ENCODE results near the gene ZBTB38. TPM values are rescaled to one million over a fixed set of nuclear protein-coding genes. Genes with fewer than 3 reads are reported as not detected.
A peak's percentile ranks its signal among the peaks of the same experiment; 100 is the strongest.

Gene ZBTB38
- total and polyA plus RNA-seq, 2 donors (not counting 3 experiments of a cell fraction or from before 2014, with no cell fraction given), result 31.1 to 85.2 TPM

DNA sequence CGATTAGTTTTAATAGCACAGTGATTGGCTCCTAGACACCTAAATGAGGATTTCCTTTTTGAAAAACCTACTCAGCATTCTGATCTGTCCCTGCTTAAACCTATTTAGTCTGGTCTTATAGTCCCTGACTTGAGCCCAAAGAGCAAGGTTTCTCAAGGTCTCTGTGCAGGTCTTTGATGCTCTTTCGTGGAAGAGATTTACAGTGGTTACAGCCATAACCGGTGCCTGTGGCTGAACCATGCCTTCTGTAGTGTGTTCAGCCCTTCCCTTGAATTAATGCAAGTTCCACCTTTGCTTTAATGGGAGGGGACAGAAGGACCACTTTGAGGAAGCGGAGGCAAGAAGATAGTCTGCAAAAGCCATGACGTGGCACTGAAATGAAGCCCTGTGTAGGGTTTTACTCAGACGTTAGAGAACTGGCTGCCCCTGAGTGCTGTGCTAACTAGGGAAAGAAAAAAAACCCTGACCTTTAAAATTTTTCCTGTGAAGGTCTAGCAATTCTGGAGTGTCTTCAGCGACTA lies 43.0 kb downstream of the ZBTB38 start:
- CTCF ChIA-PET, result interaction anchor here (0.8 to 4.5 kb wide), 14 partner anchors 9 to 100 kb away, joined by 3 to 37 read pairs (median 5); partner anchors contain the start of gene ZBTB38
- FAIRE-seq (no peak), DNase-seq (ENCODE audit: low read depth, low spot score) (peak; percentile 62)
- Histone ChIP-seq H3K4me1 (ENCODE audit: control insufficient read depth, extremely low read depth, insufficient read depth, low read length) (peaks cover 67% of the 10 kb centered on the region), H3K27me3 (ENCODE audit: control insufficient read depth in 2 of 2, insufficient read depth in 2 of 2, low read length in 2 of 2) (no peaks in the 10 kb centered on the region), H3K9ac (replicated peaks; ENCODE audit: extremely low read depth, insufficient read depth, low read length) (peak overlapping the region; percentile 71), H4K20me1 (replicated peaks; ENCODE audit: control insufficient read depth, extremely low read depth, insufficient read depth, low read length) (no peaks in the 10 kb centered on the region), H3K9me1 (replicated peaks; ENCODE audit: control insufficient read depth, extremely low read depth, insufficient read depth, low read length) (no peaks in the 10 kb centered on the region), H3K9me3 (replicated peaks; ENCODE audit: control insufficient read depth, insufficient read depth, low read length) (no peaks in the 10 kb centered on the region), H3K27ac (ENCODE audit: insufficient read depth, low read depth, low read length) (peak overlapping the region; percentile 90), H3K36me3 (ENCODE audit: control insufficient read depth in 2 of 2, extremely low read depth in 1 of 2, insufficient read depth in 2 of 2, low read length in 2 of 2) (peaks cover 12 to 19% of the 10 kb centered on the region in 2 experiments), H2AFZ (ENCODE audit: low read depth, low read length) (no peak overlapping the region), H3K79me2 (ENCODE audit: control insufficient read depth, insufficient read depth, low read length) (peaks cover 51% of the 10 kb centered on the region), H3K4me2 (ENCODE audit: insufficient read depth, low read length) (peak overlapping the region; percentile 70), H3K4me3 (replicated peaks in 1 of 3; ENCODE audit: insufficient read depth in 1 of 3, low read depth in 1 of 3, low read length in 3 of 3) (no peak overlapping the region)
- BruUV-seq (replicated peaks), result TSS peak; percentile 20
- TF ChIP-seq JUN (IDR thresholded peaks at IDR 0.05; ENCODE audit: borderline replicate concordance, insufficient read depth, insufficient read length, low read depth) (no peak), POLR2A (IDR thresholded peaks at IDR 0.05; ENCODE audit: low read depth, low read length) (no peak), MAX (IDR thresholded peaks at IDR 0.05; ENCODE audit: insufficient read depth, insufficient read length) (no peak), MYC (IDR thresholded peaks at IDR 0.05; ENCODE audit: low read depth, low read length) (no peak)
- intact Hi-C loops (cut with micrococcal nuclease), result loop anchor here (1.0 to 2.0 kb wide), 2 partner anchors 43 to 75 kb away; partner anchors contain the start of genes RASA2 and ZBTB38
- POLR2A ChIA-PET, result no interaction called here
- dilution Hi-C loops (cut with MboI; ENCODE audit: extremely low pct_ligation_motif_present, low sequenced_read_pairs), result no loop called here

DNA sequence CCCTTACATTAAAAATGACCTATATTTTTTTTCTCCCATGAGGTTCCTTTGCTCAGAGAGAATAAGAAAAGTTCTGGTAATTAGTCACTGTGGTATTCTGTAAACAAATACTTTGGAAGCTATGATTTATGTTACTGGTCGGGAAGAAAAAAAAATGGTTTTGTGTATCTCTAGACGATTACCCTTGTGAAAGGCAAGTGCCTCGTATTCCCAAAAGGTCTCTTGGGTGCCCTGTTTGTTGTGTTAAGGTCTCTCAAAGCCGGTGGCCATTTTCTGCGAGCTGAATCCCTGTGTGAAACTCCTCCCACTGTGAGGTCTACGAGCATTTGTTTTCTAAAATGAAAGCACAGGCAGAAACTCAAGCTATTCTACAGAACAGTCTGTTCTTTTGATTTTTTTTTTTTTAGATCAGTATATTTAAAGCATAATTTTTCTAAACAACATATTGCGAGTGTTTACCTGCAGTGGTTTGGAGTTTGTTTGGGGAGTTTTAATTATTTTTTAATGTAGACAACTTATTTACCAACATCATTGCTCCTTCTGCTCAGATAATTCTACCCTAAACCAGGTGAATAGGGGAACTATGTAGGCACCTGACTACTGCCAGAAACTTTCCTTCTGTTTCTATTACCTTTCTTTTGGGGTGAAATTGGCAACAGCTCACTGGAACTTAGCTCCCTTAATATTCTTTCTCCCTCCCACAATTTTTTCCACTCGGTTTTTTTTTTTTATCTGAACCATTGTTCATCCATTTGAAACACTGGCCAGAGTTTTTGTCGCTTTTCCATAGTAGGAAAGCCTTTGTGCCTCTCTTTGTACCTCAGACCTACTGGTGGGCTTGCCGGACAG lies 44.0 kb downstream of the ZBTB38 start:
- BruUV-seq (replicated peaks), result no TSS peak
- POLR2A ChIA-PET, result interaction anchor here (0.7 to 0.8 kb wide), 2 partner anchors 29 to 42 kb away, joined by 3 to 4 read pairs; no protein-coding TSS in a partner anchor
- TF ChIP-seq POLR2A (IDR thresholded peaks at IDR 0.05; ENCODE audit: low read depth, low read length) (peak; percentile 41), MAX (IDR thresholded peaks at IDR 0.05; ENCODE audit: insufficient read depth, insufficient read length) (no peak), POLR2AphosphoS5 (IDR thresholded peaks at IDR 0.05; ENCODE audit: insufficient read depth, low read depth, low read length) (no peak), EZH2 (IDR thresholded peaks at IDR 0.05; ENCODE audit: borderline replicate concordance, low read depth, low read length, severe bottlenecking) (no peak)
- TF ChIP-seq, protein P1, sequence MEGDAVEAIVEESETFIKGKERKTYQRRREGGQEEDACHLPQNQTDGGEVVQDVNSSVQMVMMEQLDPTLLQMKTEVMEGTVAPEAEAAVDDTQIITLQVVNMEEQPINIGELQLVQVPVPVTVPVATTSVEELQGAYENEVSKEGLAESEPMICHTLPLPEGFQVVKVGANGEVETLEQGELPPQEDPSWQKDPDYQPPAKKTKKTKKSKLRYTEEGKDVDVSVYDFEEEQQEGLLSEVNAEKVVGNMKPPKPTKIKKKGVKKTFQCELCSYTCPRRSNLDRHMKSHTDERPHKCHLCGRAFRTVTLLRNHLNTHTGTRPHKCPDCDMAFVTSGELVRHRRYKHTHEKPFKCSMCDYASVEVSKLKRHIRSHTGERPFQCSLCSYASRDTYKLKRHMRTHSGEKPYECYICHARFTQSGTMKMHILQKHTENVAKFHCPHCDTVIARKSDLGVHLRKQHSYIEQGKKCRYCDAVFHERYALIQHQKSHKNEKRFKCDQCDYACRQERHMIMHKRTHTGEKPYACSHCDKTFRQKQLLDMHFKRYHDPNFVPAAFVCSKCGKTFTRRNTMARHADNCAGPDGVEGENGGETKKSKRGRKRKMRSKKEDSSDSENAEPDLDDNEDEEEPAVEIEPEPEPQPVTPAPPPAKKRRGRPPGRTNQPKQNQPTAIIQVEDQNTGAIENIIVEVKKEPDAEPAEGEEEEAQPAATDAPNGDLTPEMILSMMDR (IDR thresholded peaks at IDR 0.05; ENCODE audit: extremely low read depth in 1 of 2, insufficient read depth in 1 of 2, low read depth in 1 of 2, low read length in 2 of 2), result no peak
- peak overlapping the region; percentile 90 for H3K27ac ChIP-seq (ENCODE audit: insufficient read depth, low read depth, low read length)
- FAIRE-seq (peak; percentile 52), DNase-seq (ENCODE audit: low read depth, low spot score) (peak; percentile 88)
- peaks cover 50% of the 10 kb centered on the region for H3K79me2 ChIP-seq (ENCODE audit: control insufficient read depth, insufficient read depth, low read length)
- H3K4me3 ChIP-seq (replicated peaks in 1 of 3; ENCODE audit: insufficient read depth in 1 of 3, low read depth in 1 of 3, low read length in 3 of 3), result peak overlapping the region in 1 of 3 experiments; percentile 27
- no peaks in the 10 kb centered on the region for H3K27me3 ChIP-seq (ENCODE audit: control insufficient read depth in 2 of 2, insufficient read depth in 2 of 2, low read length in 2 of 2)
- H3K4me1 ChIP-seq (ENCODE audit: control insufficient read depth, extremely low read depth, insufficient read depth, low read length), result peaks cover 68% of the 10 kb centered on the region
- intact Hi-C loops (cut with micrococcal nuclease) (loop anchor here (1.0 to 2.0 kb wide), 3 partner anchors 8 to 28 kb away; no protein-coding TSS in a partner anchor), dilution Hi-C loops (cut with MboI; ENCODE audit: extremely low pct_ligation_motif_present, low sequenced_read_pairs) (no loop called here)
- H3K36me3 ChIP-seq (ENCODE audit: control insufficient read depth in 2 of 2, extremely low read depth in 1 of 2, insufficient read depth in 2 of 2, low read length in 2 of 2), result peaks cover 10 to 17% of the 10 kb centered on the region in 2 experiments
- H4K20me1 ChIP-seq (replicated peaks; ENCODE audit: control insufficient read depth, extremely low read depth, insufficient read depth, low read length), result no peaks in the 10 kb centered on the region
- H3K4me2 ChIP-seq (ENCODE audit: insufficient read depth, low read length), result peak overlapping the region; percentile 70
- no peaks in the 10 kb centered on the region for H3K9me3 ChIP-seq (replicated peaks; ENCODE audit: control insufficient read depth, insufficient read depth, low read length)
- no peaks in the 10 kb centered on the region for H3K9me1 ChIP-seq (replicated peaks; ENCODE audit: control insufficient read depth, extremely low read depth, insufficient read depth, low read length)
- peak overlapping the region; percentile 71 for H3K9ac ChIP-seq (replicated peaks; ENCODE audit: extremely low read depth, insufficient read depth, low read length)
- H2AFZ ChIP-seq (ENCODE audit: low read depth, low read length), result peak overlapping the region; percentile 24
- CTCF ChIA-PET, result interaction anchor here (0.6 to 4.5 kb wide), 21 partner anchors 9 to 148 kb away, joined by 3 to 37 read pairs (median 5); partner anchors contain the start of gene ZBTB38

All from endothelial cell of umbilical vein (primary cell).